OCI-M2 (cell line): Measurements from ENCODE around the gene TLCD3A.

ENCODE experiments used
- DNase-seq: peaks from one replicate; lab custom pipeline; 2025; ENCODE audit not compliant: unreplicated experiment; lab: John Stamatoyannopoulos, UW

Gene TLCD3A

GRCh38 chr17:705863-706262 is 26.5 kb upstream of the TLCD3A start:
- DNase-seq, result no peak

- DNase-seq, result no peak
Observed at GRCh38 chr17:708132-708531, 24.3 kb upstream of the TLCD3A start.

GRCh38 chr17:718075-718474 is 14.3 kb upstream of the TLCD3A start:
- no peak for DNase-seq

- no peak for DNase-seq
Observed at GRCh38 chr17:720706-721539, 11.5 kb upstream of the TLCD3A start.

GRCh38 chr17:721540-721937 is 10.9 kb upstream of the TLCD3A start:
- DNase-seq, result no peak

GRCh38 chr17:725084-725483 is 7.3 kb upstream of the TLCD3A start:
- DNase-seq, result no peak

GRCh38 chr17:725746-726145 is 6.7 kb upstream of the TLCD3A start:
- DNase-seq, result no peak

GRCh38 chr17:726271-726919 is 6.0 kb upstream of the TLCD3A start:
- DNase-seq, result no peak

- DNase-seq, result no peak
Observed at GRCh38 chr17:728911-729310, 3.5 kb upstream of the TLCD3A start.

GRCh38 chr17:731644-732066 is 741 bp upstream of the TLCD3A start:
- DNase-seq, result no peak

- DNase-seq, result no peak
Observed at GRCh38 chr17:732902-733720, 715 bp downstream of the TLCD3A start.

- no peak for DNase-seq
Observed at GRCh38 chr17:733743-734142, 1.3 kb downstream of the TLCD3A start.

GRCh38 chr17:737561-738113 is 5.2 kb downstream of the TLCD3A start:
- DNase-seq, result no peak

- no peak for DNase-seq
Observed at GRCh38 chr17:740240-741017, 8.0 kb downstream of the TLCD3A start.

GRCh38 chr17:742147-742793 is 9.9 kb downstream of the TLCD3A start:
- DNase-seq, result no peak

GRCh38 chr17:743139-743538 is 10.7 kb downstream of the TLCD3A start:
- DNase-seq, result no peak

- no peak for DNase-seq
Observed at GRCh38 chr17:744937-745336, 12.5 kb downstream of the TLCD3A start.

GRCh38 chr17:745406-745805 is 13.0 kb downstream of the TLCD3A start:
- no peak for DNase-seq

- no peak for DNase-seq
Observed at GRCh38 chr17:746181-746580, 13.8 kb downstream of the TLCD3A start.
